HG02763 (cell line): Measurements from ENCODE around the gene CTBP2.

Experiments used
- ATAC-seq: cut with Tn5 transposase; IDR thresholded peaks from one replicate; pipeline ENCODE4 v1.9.1; 2021; ENCODE audit warnings: mild to moderate bottlenecking, moderate library complexity; ENCODE audit not compliant: unreplicated experiment

CTBP2 gene

DNA sequence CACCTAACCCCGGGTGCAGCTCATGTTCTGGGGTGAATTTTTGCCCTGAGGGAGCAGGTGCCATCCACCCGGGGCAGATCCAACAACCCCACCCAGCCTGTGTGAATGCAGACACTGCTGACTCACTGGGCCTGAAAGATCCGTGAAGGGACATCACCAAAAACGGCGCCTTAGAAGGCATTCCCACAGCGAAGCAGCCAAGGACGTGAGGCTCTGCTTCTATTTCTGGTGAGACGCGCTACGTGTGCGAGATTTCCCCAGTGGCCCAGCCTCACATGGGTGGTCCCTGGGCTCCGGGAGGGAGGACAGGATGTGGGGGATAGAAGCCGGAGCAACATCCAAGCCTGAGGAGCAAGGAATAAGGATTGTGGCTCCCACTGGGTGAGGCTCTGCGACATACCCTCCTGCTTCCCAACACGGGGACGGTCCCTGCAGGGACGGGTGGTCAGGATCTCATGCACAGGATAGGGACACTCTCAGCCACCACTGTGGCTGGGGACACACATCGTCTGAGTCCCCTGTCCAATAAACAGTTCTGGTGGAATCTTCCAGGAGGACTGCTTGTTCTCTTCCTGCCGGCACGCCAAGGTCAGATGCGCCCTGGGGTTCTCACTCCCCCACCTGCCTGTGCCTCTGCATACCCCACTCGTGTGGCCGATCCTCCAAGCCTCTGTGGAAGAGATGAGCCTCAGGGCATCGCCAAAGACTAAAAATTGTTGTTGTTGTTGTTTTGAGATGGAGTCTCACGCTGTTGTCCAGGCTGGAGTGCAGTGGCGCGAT, 148.2 kb downstream of the CTBP2 start:
- no peak for ATAC-seq

- no peak for ATAC-seq
These were observed 149.0 kb downstream of the CTBP2 start for GRCh38 chr10:125011171-125011925.

GRCh38 chr10:125010362-125010761, 150.0 kb downstream of the CTBP2 start:
- no peak for ATAC-seq

DNA sequence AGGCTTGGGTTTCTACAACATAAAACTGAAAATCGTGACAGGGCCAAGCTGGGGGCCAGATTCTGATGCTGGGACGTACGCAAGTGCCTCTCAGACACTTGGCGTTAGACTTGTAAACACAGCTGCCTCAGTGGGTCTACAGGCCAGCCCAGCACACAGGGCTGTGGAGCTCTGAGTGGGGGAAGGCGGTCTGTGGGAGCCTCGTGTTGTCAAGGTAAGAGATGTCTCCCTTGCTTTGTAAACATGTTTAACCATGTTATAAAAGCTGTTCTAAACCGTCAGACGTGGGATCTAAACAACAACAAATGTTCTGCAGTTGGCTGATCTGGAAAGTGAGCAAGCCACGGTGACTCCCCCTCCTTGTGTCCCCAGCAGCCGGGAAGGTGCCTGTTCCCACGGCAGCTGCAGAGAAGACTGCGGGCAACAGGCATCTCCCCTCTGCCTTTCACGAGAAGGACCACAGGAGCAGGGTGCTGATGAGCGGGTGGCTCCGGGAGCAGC, 150.7 kb downstream of the CTBP2 start:
- no peak for ATAC-seq

DNA sequence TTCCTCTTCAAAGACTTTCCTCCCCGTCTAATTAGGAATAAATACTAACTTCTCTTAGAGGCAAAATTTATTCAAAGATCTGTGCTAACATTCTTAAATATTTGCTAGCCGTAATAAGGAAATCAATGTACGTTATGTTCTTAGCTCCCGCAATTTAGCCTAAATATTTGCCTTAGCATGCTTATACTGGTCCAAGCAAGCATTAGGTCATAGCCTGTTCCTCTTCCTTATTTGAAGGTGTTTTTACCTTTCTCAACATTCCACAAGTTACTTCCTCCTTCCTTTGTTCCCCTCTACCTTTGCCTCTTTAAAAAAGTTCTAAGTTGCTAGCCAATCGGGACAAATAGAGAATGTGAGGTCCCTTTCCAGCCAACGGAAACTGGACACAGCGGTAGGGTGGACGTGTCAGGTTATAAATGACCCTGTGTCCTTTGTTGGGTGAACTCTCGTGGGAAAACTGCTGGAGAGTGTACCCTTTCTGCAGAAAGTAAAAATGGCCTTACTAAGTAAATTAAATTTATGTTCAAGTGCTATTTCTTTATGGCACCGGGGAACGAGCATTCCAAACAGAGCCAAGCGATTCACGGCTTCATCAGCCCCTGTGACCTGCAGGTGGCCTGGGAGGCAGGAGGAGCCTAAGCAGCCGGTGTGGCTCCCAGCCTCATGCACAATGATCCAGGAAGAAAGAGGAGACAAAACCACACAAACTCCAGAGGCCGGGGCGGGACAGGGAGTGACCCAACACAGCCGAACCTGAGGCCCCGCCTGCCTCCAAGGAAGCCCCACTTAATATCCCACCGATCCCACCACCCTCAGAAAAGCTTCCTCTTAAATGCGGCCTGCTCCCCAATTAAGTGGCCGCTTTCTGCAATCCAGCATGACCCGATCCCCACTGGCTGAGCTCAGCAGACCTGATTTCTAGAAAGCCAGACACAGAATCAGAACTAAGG, 151.4 kb downstream of the CTBP2 start:
- ATAC-seq: no peak

DNA sequence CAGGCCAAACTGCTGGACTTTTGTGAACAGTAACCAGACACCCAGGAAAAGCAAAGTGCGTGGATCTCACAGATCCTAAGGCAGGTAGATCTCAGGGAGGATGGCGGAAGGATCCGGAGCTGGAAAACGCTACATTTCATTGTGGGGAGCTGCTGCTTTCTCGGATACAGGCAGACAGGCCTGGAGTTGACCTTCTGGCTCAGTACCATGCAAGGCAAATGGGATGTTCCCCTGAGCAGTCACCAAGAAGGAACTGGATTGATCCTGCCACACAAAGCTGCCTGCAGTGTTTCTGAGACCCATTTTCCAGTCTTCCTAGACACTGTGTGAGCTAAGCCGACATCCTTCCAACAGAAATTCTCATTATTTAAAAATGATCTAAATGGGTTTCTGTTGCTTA, 152.9 kb downstream of the CTBP2 start:
- ATAC-seq: no peak

DNA sequence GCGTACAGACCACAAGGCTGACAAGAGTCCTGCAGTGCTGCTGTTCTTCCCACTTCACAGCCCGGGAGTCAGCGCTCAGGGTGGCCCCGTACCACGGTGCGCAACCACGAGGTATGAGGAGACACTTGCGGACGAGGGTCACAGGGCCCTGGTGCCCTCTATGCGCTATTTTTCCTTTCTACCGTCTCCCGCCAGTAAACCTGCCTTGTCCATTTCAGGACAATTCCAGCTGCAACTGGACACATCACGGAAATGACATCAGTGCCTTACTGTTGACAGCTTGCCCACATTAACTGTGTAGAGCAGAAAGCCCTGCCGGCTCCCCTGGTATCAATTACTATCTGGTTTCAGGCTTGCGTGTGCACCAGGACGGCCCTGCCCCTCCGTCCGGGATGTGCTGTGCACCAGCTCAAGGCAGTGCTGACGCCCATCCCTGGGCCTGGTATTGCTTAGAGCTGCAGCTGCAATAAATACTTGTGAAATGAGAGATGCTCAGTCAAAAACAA, 153.4 kb downstream of the CTBP2 start:
- no peak for ATAC-seq

DNA sequence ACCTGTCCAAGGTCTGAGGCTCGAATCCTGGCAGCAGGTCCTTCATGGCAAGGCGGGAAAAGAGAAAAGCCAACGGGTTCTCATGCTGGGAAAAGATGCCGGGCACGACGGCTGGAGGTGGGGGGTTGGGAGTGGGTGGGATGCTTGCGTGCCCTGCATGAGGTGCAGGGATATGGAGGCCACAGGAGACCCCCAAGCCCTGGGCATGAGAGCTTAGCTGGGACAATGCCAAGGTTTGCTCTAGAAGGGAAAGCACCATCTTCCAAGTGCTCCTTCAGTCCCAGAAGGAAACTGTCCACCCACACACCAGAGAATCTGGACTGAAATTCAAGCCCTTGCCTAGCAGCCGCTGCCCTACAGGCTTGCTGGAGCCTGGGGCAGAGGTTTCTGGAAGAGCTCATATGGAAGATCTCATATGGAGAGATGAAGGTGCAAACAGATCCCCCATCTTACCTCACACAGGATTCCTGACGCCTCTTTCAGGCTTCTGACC, 154.1 kb downstream of the CTBP2 start:
- no peak for ATAC-seq

DNA sequence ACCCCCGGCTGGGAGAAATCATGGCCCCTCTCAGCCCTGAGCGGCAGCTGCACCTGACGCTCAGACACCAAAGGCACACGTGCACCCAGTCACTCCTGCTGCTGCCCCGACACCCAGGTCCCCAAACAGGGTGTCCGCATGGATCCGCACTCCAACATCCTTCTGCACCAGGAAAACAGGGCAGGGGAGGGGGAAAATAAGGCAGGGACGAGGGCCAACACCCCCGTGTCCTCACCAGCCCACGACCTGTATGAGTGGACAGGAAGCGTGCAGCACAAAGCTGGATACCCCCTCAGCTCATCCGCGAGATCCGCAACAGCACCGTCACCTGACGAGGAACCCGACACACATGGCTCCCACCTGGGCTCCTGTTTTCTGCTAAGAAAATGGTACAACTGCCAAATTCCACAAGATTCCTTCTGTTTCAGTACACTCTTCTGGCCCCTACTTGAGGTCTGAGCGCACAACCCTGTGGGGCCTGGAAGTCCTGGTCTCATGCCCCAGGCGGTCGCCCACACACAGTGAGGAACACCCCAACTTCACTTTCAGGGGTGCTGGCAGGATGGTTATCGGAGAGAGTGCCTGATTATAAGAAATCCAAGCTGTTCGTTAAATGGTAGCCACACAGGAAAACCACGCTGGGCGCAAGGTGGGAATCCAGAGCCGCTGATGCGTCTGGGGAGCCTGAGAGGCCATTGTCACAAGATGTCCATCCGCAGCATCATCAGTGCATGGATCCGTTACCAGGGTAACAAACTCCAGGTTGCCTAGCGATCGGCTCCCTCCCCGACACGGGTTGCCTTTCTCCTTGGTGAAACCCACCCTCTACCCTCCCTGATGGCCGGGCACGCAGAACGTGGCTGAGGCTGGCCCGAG, 154.8 kb downstream of the CTBP2 start:
- ATAC-seq: no peak

DNA sequence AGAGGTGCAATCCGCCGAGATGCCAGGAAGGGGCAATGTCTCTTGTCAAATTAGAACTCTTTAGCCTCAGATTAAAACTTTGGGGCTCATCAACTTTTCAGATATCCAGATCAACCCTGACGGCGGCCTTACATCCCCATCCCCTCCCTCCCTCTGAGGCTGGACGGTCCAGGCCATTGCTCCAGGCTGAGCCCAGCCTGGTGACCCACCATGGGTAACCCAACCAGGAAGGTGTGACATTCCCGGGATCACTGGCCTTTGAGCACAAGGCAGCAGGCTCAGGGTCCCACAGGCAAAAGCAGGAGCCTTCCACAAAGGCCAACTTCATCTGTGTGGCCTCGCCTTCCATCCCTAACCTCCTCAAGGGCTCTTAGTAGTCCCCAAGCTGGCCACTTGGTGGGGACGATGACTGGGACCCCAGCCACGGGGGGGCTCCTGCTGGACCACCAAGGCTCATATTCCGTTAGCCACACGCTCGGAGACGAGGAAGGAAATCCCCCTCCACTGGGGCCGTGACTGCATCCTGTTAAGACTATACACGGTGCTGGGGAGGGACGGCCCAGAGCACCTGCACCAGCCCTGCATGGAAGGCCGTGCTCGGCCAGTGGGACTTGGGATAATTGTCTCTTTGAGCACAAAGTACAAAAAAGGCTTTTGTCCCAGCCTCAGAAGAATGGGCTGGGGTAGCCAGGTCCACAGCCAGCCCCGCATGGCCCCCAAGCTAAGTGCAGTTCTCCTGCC, 155.6 kb downstream of the CTBP2 start:
- ATAC-seq: no peak

DNA sequence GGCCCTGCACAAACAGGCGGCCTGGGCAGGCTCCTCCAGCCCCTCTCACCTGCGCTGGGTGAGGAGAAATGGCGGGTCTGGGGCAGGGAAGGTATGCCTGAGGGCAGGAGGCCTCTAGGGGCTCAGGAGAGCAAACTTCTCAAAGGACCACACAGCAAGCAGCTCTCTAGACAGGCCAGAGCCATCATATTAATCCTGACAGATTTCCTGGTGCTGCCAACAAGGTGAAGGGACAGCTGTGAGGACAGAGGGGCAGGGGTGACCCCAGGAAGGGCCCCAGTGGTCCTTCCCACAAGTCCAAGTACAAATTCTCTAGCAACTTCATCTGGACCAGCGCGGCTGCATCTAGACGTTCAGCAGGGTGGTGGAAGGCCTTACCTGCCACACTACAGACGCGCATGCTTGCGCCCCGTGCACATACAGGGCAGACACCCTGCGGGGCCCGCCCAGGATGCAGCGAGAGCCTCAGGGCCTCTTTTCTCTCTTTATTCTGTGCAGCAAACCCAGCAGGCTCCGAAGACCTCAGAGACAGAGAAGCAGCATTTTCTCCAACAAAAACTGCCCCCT, 156.4 kb downstream of the CTBP2 start:
- ATAC-seq: no peak

- ATAC-seq: no peak
These were observed 157.0 kb downstream of the CTBP2 start for GRCh38 chr10:125003146-125003900.

GRCh38 chr10:125002423-125003145, 157.8 kb downstream of the CTBP2 start:
- ATAC-seq: no peak

DNA sequence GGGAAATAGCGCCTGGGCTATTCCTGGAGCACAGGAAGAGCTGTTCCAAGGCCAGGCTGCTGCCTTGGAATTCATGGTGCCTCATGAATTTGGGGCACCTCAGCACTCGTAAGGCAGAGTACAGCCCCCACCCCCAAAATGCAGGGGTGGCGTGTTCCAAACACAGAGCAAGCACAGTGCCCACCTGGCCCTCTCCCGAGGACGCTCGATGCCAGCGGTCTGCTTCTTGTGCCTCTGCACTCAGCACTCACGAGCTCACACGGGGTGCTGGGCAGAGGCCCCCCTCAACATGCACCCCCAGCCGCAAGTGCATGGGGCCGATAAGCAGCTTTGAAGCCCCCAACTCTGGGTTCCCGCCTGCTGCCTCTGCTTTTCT, 158.3 kb downstream of the CTBP2 start:
- ATAC-seq: no peak

- no peak for ATAC-seq
These were observed 158.9 kb downstream of the CTBP2 start for GRCh38 chr10:125001313-125002046.
